Measurements from ENCODE around the gene NEK6.

Gene NEK6

DNA sequence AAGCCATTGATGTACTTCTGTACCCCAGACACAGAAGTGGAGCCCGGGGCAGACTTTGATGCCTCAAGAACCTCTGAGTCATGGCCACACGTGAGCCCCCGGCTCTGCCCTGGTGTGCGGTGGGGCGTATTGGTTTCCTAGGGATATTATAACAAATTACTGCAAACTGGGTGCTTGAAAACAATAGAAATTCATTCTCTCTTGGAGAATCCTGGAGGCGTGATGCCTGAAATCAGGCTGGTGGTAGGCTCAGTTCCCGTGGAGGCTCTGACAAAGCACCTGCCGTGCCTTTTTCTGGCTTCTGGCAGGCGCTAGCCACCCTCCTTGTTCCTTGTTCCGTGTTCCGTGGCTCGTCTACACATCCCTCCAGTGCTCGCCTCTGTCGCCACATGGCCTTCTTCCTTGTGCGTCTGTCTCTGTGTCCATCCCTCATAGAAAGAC, 24.2 kb downstream of the NEK6 start:
- no peak for FAIRE-seq

DNA sequence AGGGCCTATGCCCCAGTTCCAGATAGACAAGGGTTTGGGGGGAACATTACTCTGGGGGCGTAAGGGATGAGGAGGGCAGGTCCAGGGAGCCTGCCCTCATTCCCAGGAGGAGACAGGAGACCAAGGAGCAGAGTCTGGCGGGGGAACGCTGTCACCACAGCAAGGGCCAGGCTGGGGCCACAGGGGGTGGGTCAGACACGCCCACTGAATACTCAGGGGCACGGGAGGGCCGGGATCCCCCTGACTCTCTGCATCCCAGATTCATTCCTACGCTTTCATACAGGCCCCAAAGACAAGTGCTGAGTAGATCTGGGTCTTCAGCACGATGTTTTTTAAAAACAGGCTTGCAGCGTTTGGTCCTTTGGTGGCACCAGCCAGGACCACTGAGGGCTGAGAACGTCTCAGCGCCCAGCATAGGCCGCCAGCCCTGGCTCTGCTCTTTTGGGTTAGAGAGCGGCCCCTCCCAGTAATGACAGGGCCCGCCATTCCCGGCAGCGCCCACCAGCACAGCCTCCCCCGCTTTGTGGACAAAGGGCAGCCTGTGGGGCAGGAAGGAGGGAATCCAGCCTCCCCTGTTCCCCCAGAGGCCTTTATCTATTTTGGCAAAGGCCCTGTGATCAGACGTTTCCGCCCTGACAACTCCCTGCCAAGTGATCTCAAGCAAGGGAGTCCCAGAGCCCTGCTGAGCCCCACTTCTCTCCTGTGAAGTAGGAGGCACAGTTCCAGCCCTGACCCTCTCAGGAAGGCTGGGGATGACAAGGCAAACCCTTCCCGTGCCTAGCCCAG, 24.9 kb downstream of the NEK6 start:
- no peak for FAIRE-seq

DNA sequence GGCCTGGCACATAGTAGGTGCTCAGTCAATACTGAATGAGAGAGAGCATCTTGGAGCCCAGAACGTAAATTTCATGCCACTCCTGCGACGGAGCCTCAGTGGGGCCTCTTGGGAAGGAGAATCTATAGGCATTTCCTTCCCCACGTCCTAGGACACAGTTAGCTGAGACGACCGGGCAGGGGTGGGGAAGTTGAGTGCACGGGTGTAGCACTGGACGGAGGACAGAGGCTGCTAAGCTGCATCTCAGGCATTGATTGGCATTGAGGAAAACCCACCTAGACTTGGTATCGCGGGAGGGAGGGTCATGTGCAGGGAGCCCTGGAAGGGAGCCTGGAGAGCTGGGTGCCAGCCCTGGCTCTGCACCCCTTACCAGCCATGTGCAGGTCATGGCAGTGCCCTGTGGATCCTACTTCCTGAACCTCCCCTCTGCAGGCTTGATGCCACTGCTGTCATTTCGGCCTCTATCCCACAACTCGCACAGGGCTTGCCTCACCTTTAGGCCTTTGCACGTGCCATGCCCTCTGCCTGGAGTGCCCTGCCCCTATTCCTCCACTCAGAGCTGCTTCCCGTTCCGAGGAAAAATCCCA, 25.6 kb downstream of the NEK6 start:
- no peak for FAIRE-seq

DNA sequence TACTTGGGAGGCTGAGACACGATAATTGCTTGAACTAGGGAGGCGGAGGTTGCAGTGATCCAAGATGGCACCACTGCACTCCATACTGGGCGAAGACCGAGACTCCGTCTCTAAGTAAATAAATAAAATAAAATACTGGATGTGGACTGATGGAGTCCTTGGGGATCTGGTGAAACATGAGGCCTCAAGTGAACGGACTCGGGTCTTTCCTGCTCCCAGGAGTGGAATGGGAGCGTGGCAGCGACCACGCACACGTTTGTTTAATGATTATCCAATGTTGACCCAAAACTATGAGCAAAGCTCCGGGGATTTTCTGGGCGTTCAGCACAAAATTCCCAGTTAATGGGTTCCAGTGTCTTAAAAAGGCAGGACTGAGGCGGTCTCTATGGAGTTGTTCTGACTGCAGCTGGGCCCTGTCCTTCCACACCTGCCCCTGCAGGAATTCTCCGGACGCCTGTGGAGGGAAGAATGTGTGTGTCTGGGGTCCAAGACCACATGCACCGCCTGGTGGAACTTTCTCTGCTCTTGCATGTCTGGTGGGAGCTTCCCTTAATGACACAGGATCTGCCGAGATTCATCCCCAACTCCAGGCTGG, 26.6 kb downstream of the NEK6 start:
- no peak for FAIRE-seq

DNA sequence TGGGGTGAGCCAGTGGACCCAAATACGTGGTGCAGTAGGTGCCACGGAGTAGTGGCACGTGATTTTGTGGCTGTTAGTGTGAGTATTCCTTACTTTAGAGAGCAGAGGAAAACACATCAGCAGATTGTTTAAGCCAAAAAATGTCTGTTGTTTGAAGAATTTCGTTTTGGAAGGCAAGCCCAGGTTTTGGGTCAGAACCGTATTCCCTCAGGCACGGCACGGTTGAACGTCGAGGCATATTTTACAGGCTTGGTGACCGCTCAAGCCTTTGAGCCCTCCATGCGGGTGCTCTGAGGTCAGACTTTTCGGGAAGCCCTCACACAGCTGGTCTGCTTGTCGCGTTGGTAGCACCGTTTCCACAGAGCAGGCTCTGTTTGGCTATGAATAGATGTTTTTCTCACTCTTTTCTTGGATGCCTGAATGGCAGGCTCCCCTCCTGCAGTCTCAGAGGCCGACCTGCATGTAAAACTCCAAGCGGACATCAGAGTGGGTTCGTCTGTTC, 27.2 kb downstream of the NEK6 start:
- FAIRE-seq: no peak

DNA sequence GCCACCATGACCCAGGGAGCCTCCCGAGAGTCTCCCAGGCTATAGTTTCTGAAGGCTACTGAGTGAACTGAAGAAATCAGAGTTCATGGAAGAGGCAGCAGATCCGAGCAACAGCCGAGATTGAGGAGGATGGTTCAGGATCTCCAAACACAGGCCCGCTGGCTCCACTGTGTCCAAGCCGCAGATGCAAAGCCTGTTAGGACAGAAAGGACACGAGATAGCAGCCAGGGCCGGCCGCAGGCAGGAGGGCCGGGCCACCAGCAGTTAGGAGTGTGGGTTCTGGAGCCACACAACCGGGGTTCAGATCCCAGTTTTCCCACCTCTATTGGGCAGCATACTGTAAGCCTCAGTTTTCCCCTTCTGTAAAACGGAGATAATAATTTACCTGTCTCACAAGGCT, 27.7 kb downstream of the NEK6 start:
- FAIRE-seq: no peak

DNA sequence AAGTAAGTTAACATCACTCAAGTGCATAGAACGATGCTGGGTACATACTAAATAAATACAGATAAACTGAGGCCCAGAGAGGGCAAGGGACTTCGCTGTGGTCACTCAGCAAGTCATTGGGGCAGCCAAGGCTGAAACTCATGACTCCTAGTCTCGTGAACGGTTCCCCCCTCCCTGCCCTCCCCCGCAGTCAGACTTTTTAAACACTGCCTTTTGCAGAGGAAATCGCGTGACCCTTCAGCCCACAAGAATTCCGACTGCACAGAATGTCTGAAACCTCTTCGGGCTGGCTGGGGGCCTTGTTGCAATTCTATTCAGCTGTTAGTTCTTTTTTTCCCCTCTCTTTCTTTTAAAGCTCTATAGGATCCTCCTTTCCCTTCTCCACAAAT, 28.1 kb downstream of the NEK6 start:
- no peak for FAIRE-seq

DNA sequence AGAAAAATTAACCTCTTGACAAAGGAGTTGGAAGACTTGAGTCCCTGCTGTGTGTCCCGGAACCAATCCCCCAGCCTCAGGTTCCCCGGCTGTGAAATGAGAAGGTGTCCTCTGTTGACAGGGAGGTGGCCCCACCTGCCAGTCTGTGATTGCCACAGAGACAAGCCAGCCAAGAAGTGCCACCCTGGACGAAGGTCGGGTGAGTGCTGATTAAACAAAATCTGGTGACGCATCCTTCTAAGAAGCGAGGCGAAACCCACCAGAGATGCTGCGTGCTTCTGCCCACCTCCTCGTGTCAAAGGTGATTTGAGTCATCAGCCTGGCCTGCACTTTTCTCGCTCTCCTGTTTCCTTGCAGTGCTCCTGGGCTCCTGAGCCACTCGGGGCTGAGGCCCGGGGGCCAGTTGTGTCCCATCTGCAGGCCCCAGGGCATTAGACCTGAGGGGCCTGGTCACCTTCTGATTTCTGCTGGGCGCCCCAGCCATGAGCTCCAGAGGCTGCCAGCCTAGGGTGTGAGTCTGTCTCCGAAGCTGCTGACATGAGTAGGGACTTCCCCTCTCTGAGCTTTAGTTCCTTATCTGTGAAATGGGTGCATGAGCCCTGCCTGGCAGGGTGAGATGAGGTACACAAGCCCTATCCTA, 28.7 kb downstream of the NEK6 start:
- no peak for FAIRE-seq

DNA sequence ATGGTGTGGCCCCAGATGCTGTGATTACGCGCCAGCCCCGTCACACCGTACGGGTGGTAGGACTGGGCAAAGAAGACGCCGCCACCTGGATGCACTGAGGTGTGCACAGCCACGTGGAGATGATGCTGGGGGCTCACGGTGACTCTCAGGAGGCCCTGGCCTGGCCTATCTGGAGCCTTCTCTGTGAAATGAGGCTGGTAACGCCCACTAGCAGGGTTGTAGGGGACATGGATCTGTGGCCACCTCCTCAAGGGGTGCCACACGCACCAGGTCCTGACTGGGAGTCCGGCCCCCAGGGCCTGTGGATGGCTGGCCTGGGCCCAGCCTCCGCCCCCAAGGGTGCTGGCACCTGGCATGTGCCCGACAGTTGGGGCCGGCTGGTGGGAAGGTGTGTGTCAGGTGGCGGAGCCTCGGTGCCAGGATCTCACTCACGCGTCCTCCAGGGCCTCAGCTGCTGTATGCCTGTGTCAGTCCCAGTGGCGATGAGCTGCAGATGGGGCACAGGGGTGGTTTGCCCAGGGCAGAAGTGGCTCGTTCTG, 32.4 kb downstream of the NEK6 start:
- FAIRE-seq: no peak

DNA sequence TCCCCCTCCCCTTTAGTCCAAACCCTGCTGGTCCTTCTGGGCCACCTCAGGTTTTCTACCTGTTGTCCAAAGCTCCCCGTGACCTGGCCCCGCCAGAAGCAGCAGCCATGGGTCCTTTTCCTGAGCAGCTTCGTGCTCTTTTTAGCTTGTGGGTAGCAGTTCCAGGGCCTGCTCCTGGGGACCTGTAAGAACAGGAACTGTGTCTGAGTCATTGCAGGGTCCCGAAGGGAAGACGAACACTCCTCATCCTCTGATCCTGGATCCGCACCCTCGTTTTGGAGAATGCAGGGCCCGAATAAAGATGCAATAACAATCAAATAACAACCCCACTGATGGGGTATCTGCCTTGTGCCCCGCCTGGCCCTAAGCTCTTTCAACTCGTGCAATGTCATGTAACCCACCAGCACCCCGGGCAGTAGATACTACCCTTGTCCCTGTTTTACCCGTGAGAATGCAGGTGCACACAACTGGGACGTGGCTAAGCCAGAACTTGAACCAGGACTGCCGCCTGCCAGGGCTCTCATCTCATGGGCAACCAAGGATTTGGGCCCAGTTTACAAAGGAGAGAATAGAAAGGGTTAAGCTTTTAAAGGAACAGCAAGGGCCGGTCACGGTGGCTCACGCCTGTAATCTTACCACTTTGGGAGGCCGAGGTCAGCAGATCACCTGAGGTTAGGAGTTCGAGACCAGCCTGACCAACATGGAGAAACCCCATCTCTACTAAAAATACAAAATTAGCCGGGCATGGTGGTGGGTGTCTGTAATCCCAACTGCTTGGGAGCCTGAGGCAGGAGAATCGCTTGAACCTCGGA, 33.2 kb downstream of the NEK6 start:
- no peak for FAIRE-seq

DNA sequence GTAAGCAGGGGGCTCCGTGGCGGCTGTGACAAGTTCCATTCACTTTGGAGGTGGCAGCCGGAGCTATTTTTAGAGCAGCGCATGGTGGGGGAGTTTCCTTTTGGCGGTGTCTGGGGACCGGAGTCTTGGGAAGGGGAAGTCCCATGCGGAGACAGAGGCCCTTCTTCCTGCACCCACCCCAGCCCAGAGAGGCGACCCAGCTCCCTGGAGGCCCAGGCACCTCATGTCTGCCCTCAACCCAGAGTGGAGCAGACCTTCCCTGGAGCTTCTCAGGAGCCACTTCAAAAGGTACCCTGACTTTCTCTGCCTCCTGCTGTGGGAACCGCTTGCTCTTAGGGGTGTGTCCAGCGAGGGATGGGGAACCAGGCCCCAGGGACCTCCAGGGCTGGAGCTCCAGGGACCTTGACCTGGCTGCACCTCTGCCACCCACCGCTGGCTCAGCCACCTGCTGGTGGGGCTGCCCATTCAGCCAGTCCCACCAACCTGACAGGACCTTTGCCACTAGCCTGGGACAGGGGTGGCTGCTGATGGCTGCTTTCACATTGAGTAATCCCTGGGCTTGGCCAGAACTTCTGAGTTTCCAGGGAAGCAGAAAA, 34.1 kb downstream of the NEK6 start:
- FAIRE-seq: no peak

DNA sequence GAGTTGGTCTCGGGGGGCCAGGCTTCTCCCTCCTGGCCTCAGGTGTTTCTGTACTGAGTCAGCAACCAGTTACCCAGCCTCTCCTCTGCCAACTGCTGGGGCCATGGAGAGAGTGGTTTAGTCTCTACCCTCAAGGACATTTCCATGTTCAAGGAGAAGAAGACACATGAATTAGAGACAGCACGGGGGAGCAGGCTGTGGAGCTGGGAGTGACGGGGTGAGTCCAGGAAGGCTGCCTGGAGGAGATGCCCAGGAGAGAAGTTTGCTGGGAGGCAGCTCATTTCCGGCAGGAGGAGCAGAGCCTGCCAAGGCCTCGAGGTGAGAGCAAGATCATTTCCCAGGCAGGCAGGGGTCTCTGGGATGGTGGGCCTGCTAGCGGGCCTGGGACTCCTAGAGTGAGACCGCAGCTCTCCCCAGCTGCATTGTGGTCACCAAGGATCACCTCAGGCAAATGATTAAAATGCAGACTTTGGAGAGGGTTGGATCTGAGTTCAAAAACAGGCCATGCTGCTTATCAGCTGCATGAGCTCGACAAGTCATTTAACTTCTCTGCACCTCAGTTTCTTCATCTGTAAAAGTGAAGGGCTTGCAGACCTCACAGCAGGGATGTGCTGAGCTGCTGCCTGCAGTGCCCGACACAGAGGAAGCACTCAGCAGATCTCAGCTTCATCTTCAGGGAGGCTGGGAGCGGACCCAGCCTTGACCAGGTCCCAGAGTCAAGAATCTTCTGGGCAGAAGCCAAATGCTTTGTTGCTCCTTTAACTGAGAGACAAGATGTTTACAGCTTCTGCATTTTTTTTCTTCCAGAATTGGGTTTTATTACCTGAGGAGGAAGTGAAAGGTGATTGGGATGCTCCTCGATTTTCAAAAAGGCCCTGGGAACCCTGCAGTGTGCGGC, 35.2 kb downstream of the NEK6 start:
- no peak for FAIRE-seq

DNA sequence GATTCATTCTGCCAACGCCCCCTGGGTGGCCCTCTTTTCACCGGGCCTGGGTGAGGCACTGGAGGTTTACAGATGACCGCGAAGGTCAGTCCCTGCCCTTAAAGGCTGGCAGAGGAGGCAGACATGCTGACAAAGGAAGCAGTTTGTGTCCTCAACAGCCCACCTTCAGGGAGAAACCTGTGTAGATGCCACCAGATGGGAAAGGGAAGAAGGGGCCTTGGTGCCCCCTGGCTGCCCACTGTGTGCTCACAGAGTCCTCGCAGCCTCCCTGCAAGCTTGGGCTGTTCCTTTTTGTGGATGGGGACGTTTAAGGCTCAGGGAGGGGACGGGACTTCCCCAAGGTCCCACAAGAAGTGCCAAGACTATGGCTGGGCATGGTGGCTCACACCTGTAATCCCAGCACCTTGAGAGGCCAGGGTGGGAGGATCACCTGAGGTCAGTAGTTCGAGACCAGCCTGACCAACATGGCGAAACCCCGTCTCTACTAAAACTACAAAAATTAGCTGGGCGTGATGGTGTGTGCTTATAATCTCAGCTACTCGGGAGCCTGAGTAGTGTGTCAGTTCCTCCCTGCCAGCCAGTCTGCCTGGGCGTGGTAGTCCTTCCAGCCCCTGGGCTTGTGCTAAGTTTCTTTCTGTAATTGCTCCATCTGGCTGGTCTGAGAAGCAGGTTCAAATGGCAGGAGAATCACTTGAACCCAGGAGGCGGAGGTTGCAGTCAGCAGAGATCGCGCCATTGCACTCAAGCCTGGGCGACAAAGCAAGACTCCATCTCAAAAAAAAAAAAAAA, 36.2 kb downstream of the NEK6 start:
- FAIRE-seq: no peak

DNA sequence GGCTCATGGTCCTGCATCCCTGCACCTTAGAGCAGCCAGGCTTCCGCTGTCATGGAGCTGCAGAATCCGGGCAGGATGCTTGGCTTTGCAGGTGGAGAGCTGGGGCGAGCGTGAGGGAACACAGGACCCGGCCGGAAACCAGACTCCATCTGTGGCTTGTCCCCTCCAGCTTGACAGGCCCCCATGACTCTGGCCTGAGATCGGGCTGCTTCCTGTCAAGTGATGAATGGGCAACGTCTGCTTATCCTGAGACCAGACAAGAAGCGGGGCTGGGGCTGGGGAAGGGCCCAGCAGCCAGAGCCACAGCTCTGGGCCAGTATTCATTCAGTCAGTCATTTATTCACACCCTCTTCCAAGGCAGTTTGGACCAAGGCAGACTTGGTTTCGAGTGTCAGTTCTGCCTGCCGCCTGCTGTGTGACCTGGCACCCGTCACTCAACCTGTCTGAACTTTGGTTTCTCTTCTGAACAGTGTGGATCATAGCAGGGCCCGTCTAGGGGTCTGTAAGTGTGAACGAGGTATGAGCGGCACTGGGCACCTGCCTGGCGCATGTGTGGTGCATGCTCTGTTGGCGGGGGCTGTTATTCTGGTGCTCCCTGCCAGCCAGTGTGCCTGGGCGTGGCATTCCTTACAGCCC, 37.5 kb downstream of the NEK6 start:
- FAIRE-seq: no peak

DNA sequence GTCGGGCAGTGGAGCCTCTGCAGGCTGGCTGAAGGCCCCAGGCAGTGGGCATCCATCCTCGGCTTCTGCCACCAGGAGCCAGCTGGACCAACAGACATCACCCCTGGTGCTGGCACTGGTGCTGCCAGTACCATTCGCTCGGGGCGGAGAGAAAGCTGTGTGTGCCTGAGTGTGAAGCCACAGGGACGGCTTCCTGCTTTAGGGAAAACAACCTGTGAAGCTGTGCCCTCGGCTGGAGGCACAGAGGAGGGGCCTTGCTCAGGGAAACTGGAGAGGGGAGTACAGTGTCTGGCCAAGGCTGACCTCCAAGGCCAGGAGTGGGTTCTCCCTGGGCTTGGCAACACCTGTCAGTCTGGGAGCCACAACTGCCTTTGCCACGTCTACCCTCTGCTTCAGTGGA, 38.3 kb downstream of the NEK6 start:
- FAIRE-seq: no peak

DNA sequence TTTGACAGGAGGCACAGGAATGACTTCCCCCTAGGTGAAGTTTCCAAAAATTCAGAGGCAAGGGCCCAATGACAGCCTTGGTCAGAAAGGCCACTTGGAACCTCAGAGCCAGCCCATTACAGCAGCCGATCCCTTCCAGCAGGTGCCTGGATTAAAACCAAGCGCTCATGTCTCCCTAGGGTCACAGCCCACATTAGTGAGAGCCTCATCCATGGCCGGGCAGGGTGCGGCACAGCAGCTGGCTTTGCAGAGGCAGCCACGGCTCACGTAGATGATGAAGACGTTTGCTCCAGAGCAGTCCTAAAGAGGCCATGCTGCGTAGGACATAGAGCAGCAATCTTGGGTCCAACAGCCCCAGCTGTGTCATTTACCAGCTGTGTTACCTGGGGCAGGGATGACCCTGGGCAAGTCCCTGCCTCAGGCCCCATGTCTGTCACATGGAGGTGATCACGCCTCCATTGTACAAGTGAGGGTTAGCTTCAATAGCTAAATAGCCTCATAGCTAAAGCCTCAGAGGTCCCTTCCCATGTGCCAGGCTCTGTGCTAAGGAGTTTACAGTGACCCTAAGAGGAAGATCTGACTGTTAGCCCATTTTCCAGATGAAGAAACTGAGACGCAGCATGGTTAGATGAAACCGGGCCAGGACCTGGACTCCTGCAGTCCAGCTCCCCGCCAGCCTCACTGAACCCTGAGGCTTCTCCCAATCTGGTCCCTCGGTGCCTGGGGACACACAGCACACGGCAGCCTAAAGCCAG, 39.2 kb downstream of the NEK6 start:
- no peak for FAIRE-seq

DNA sequence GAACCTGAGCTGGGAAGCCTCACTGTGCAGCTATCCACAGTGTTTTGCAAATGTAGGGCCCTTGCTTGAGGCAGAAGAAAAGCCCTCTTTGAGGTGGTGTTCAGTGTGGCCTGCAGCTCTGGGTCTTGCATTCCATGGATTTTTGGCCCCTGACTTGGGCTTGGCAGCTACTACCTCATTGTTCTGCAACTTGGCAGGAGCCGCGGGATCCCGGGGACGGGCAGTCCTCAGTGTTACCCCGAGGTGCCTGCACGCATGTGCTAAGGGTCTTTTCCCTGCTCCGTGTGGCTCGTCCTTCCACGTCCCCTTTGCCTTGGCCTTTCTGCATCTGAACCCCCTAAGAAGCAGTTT, 39.8 kb downstream of the NEK6 start:
- FAIRE-seq: no peak

DNA sequence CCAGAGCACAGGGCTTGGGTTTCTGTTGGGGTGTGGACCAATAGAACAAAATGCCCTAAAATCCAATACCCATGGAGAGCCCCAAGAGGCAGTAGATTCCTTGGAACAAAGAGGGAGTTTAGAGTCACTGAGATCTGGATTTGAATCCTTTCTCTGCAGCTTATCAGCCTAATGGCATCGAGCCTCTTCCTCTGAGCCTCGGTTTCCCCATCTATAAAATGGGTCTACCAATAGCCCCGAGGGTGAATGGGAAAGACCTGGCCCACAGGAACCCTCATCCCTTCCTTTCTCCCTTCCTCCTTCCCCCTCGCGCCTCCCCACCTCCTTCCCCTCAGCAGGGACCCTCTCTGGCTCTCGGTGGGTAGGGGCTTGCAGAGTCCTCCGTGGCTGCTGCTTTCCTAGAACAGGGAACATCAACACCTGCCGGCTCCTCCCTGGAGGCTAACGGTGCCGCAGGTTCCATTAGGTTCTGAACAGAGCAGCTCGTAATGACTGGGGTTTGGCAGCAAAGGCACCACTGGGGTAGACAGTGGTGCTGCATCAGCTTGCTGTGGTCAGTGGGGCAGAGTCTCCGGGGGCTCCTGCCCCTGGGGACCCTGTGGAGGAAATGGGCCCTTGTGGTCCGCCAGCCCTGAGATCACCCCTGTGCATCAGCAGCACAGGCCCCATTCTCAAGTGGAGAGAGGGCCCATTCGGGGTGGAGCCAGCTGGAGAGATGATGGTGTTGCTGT, 40.3 kb downstream of the NEK6 start:
- no peak for FAIRE-seq

Measured in islet of Langerhans (tissue), 1 donor.